VCaP (cell line): ENCODE measurements around the gene RBM34.
"Not testable (repeated sequence)": the region's sequence is repeated elsewhere in the genome, so short reads cannot be mapped to it uniquely, and the experiment has no call there.

Experiments
- H3K27ac ChIP-seq: fragments of 450-650 bp; 2 replicates; pipeline ENCODE4 v1.5.1; 2017
- TF ChIP-seq, protein P1 (sequence below): fragments of 450-650 bp; conservative IDR thresholded peaks from 2 replicates; pipeline ENCODE4 v1.5.1; 2017; ENCODE audit warnings: mild to moderate bottlenecking, moderate library complexity

The RBM34 gene

DNA sequence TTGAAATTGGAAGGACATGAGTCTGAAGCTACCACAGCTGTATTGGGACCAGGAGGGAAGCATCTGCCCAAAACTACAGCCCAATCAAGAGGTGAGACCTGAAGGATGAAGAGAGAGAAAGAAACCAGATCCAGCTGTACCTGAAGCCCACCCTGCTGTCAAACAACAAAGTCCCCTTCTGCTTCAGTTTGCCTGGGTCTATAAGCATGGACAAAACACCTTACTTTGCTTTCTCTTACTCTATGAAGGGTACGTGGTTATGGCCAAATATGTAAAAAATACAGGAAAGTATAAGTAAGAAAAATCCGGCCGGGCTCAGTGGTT, 58.8 kb downstream of the RBM34 start:
- H3K27ac ChIP-seq: no peak overlapping the region
- TF ChIP-seq, protein P1, sequence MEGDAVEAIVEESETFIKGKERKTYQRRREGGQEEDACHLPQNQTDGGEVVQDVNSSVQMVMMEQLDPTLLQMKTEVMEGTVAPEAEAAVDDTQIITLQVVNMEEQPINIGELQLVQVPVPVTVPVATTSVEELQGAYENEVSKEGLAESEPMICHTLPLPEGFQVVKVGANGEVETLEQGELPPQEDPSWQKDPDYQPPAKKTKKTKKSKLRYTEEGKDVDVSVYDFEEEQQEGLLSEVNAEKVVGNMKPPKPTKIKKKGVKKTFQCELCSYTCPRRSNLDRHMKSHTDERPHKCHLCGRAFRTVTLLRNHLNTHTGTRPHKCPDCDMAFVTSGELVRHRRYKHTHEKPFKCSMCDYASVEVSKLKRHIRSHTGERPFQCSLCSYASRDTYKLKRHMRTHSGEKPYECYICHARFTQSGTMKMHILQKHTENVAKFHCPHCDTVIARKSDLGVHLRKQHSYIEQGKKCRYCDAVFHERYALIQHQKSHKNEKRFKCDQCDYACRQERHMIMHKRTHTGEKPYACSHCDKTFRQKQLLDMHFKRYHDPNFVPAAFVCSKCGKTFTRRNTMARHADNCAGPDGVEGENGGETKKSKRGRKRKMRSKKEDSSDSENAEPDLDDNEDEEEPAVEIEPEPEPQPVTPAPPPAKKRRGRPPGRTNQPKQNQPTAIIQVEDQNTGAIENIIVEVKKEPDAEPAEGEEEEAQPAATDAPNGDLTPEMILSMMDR: no peak

GRCh38 chr1:235101558-235102258, 59.3 kb downstream of the RBM34 start:
- TF ChIP-seq, protein P1: no peak
- H3K27ac ChIP-seq: no peak overlapping the region

DNA sequence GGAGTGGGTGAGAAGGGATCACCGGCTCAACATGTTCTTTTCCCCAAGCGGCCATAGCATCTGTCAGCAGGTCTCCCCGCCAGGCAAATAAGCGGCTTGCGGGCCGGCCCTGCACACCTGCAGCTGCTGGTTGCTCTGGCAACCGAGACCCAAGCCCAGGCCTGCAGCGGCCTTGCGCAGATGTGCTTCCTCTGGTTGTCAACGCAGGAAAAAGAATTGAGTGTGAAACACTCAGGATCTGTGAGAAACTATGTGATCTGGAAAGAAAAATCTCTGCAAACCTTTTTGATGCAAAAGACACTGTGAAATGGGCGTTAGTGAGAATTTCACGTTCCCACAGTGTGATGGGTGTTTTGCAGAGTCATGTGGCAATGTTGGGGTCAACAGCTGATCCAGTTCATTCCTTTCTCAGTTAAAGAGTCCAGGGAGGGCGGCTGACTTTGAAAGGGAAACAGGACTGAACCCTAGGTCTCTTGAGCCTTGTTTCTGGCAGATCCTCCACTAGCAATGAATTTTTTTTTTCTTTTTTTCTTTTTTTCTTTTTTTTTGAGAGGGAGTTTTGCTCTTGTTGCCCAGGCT, 60.8 kb downstream of the RBM34 start:
- TF ChIP-seq, protein P1: no peak
- no peak overlapping the region for H3K27ac ChIP-seq

GRCh38 chr1:235098991-235099390, 62.1 kb downstream of the RBM34 start:
- H3K27ac ChIP-seq: no peak overlapping the region
- TF ChIP-seq, protein P1: no peak

GRCh38 chr1:235098547-235098946, 62.5 kb downstream of the RBM34 start:
- TF ChIP-seq, protein P1: no peak
- no peak overlapping the region for H3K27ac ChIP-seq

DNA sequence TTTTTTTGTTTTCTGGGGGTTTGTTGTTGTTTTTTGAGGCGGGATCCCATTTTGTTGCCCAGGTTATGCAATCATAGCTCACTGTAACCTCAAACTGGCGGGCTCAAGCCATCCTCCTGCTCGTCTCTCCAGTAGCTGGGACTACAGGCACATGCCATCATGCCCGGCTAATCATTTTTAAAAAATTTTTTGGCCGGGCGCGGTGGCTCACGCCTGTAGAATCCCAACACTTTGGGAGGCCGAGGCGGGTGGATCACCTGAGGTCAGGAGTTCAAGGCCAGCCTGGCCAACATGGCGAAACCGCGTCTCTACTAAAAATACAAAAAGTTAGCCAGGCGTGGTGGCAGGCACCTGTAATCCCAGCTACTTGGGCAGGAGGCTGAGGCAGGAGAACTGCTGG, 63.5 kb downstream of the RBM34 start:
- not testable (repeated sequence) for H3K27ac ChIP-seq

DNA sequence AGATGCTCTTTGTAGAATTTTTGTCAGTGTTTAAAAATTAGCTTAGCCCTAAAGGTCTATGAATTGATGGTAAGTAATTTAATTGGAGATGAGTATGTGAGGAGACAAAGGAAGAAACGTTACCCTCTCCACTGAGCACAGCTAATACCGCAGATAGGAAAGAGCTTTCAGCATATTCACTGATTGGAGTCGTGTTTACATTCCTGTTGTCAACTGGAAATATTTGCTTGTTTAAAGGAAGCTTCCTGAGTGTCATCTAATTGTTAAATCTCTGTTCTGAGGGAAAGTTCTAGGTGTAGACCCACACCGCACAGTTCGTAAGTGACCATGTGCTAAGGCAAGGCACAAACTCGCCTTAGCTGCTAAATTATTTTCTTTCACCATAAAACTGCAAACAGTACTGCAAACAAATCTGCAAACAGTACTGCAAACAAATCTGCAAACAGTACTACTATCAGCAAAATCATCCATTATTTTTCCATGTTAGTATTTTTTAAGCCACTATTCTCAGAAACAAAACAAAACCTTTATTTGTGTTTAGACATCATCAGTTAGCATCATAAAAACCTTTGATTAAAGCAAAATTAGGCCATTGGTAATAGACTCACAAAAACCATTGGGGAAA, 65.0 kb downstream of the RBM34 start:
- H3K27ac ChIP-seq: no peak overlapping the region
- TF ChIP-seq, protein P1: no peak
